GM19025 (cell line): ENCODE measurements around the gene HAL.
"Not testable (repeated sequence)": the region's sequence is repeated elsewhere in the genome, so short reads cannot be mapped to it uniquely, and the experiment has no call there.

Experiments used
- ATAC-seq: cut with Tn5 transposase; IDR thresholded peaks from one replicate; pipeline ENCODE4 v1.9.1; 2021; ENCODE audit warnings: mild to moderate bottlenecking, low read depth, moderate library complexity; ENCODE audit not compliant: unreplicated experiment

The HAL gene

DNA sequence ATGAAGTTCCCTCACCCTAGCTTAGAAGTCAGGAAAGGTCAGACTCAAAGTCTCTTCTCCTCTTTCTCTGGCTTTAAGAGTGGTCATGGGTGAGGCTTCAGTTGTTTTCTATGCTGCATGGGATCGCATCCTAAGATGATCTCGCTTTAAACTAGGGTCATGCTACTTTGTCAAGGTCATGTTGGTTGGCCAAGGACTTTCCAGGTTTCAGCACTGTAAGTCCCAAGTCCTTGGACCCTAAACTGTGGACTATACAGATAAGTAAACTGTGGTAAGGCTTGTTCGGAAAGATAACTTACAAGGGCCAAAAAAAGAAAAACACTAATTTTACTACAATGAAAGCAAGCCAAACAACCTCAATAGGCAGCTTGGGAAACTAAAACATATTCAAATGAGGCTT lies 17.4 kb downstream of the HAL start:
- ATAC-seq = no peak

DNA sequence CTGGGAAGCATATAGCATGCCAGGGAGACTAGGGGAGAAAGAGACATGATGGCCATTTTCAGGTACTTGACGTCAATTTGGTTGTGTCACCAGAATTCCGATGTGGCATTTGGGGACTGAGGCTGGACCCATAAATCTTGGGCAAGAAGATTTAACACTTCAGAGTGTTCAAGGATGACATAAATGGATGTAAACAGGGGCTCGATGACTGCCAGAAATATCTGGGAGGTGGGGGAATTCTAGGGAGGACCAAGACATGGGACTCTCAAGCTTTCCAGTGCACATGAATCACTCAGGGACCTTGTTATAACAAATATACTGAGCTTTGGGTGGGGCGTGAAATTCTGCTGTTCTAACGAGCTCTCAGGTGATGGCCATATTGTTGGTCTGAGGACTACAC lies 17.8 kb downstream of the HAL start:
- ATAC-seq = no peak

DNA sequence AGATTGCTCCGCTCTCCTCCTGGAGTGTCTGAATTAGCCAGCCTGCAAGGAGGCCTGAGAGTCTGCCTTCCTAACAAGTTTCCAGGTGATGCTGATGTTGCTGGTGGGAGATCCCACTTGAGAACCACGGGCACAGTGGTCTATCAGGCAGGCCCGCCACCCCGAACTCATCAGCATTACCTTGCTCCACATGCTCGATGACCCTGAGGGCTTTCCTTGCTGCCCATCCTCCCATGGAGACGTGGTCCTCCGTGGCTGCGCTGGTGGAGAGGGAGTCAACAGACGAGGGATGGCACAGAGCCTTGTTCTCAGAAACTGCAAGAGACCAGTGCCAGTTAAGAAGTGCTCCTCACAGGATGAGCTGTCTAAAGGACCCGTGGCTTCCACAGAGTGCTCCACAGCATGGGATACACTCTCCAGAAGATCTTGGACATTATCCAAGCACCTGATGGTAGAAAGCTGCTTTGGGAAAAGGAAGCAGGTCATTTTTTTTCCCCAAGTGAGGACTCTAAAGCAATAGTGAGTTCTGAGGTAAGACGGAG lies 18.3 kb downstream of the HAL start:
- ATAC-seq = no peak

GRCh38 chr12:95976416-95976832 lies 19.7 kb downstream of the HAL start:
- no peak for ATAC-seq

DNA sequence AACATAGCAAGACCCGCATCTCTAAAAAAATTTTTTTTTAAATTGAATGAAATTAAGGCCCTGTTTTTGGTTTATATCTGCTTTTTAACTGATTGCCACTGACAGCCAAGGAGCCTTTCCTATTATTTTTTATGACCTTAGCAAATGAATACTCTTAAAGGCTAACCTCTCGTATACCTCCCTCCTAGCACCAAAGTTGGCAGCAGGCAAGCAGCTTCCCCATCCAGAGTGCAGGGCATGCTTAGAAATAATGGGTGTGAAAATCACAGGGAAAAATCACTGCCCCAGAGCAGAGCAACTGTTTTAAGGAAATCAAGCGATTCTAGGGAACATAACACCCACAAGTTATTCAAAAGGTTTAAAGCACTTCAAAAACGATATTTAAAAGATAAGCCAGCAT lies 20.7 kb downstream of the HAL start:
- ATAC-seq = no peak

DNA sequence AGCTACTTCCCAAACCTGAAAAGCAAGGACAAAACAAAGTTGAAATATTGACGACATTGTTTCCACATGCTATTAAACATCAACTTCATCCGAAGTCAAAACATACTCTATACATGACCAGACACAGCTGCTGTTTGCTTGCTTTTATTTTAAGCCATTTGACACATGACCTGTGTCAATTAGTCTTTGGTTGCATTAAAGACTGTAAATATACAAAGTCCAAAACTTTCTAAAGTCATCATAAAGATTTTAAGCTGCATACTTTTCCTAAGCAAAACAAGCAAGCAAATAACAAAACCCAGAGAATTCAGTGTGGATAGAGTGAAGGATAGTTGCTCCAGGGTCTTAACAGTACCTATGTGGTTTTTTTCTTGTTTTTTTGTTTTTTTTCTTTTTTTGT lies 21.8 kb downstream of the HAL start:
- no peak for ATAC-seq

GRCh38 chr12:95972832-95973456 lies 23.2 kb downstream of the HAL start:
- ATAC-seq = no peak

DNA sequence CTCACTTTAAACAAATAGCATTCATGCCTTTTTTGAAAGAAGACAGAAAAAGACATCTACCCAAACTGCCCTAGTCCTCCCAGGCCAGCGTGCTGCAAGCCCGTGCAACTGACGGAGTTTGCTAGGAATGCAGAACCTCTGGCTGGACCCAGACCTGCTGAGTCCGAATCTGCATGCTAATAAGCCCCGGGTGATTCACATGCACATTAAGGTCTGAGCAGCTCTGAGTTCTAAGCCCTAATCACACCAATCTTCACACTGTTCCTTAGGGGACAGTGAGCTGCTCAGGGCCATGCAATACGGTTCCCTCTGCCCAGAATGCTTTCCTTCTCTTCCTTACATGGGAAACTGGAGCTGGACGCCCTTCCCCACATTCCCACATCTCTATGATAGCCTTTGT lies 25.2 kb downstream of the HAL start:
- ATAC-seq = no peak

GRCh38 chr12:95969116-95969515 lies 27.0 kb downstream of the HAL start:
- ATAC-seq = not testable (repeated sequence)

GRCh38 chr12:95967301-95967700 lies 28.8 kb downstream of the HAL start:
- no peak for ATAC-seq

- ATAC-seq = no peak
Observed at GRCh38 chr12:95966287-95966870, 29.8 kb downstream of the HAL start.

- no peak for ATAC-seq
Observed at GRCh38 chr12:95963096-95963495, 33.0 kb downstream of the HAL start.

- no peak for ATAC-seq
Observed at GRCh38 chr12:95962222-95962621, 33.9 kb downstream of the HAL start.

DNA sequence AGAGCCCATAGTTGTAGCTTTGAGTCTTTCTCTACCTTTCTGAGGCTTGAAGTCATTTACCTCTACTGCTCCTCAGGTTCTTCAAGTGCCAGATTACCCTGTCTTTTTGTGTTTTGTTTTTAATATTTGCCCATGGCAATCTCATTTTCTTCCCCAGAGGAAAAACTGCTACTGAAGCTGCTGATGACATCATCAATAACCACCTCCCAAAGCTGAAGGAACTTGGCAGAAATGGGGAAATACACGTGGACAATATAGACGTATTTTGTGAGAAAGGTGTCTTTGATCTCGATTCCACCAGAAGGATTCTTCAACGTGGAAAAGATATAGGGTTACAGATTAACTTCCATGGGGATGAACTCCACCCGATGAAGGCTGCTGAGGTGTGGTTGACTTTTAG lies 35.9 kb downstream of the HAL start:
- no peak for ATAC-seq

DNA sequence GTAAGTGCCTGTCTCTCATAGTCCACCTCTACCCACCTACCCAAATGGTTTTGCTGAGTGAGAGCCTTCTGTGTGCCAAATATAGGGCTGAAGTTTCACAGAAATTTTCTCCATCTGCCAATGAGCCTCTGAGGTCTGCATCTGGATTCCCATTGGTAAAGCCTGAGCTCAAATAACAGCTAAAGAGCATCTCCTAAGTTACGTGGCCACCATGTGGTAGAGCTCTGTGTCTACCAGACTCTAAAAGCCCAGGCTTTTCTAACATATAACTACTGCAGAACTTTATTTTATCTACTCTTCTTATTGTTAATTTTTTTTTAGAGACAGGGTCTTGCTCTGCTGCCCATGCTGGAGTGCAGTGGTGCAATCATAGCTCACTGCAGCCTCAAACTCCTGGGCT lies 37.0 kb downstream of the HAL start:
- ATAC-seq = no peak

DNA sequence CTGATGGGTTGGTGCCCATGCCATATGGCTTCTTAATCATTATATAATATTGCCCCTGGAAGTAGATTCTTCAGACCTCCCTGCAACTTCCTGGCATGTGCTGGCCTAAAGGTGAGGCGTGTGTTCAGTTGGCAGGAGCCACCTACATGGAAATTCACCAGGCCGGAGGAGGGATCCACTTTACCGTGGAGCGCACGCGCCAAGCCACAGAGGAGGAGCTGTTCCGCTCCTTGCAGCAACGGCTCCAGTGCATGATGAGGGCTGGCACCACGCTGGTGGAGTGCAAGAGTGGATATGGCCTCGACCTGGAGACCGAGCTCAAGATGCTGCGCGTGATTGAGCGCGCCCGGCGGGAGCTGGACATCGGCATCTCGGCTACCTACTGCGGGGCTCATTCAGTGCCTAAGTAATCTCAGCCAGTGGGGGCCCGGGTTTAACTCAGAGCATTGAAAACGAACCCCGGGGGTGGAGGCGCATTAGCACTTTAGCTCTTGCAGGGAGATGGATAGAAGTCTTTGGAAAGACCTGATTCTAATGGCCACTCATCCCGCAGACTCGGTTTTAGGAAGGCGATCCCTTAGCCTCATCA lies 39.5 kb downstream of the HAL start:
- ATAC-seq = no peak

GRCh38 chr12:95955549-95956159 lies 40.5 kb downstream of the HAL start:
- no peak for ATAC-seq

GRCh38 chr12:95953000-95953399 lies 43.1 kb downstream of the HAL start:
- no peak for ATAC-seq

DNA sequence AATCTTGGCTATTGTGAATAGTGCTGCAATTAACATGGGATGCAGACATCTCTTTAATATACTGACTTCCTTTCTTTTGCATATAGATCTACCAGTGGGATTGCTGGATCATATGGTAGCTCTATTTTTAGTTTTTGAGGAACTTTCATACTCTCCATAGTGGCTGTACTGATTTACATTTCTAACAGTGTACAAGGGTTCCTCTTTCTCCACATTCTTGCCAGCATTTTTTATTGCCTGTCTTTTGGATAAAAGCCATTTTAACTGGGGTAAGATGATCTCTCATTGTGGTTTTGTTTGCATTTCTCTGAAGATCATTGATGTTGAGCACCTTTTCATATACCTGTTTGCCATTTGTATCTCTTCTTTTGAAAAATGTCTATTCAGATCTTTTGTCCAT lies 44.6 kb downstream of the HAL start:
- no peak for ATAC-seq

DNA sequence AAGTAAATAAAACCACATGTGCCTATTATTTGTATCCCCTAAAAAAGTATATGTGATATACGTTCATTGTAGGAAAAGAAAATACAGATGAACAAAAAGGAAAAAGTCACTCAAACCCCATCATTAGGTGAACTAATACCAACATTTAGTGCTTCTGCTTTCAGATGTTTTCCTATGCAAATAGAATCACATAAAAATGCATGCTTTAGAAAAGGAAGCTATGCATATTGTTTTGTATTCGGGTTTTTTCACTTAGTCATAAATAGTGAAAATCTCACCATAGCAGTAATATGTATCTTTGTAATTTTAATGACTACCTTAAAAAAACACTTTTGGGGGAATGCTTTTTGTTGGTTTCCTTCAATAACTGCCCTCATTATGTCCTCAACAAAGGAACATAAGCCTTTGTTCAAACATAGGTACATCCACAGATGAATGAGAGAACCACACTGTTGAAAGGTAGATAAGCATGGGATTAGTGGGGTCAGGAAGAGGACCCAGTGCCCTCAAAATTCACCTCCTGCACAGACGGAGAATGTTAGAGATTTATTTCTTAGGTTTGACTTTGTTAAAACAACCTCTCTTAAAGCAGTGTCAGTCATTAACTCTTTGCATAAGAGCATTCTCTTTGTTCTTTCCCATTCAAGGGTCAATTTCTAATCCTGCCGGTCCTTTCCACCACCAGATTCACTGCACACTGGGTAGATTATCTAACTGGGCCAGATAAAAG lies 46.5 kb downstream of the HAL start:
- ATAC-seq = no peak

- ATAC-seq = no peak
Observed at GRCh38 chr12:95944108-95944704, 51.9 kb downstream of the HAL start.
